ENCODE data around the gene SATL1.

DNA sequence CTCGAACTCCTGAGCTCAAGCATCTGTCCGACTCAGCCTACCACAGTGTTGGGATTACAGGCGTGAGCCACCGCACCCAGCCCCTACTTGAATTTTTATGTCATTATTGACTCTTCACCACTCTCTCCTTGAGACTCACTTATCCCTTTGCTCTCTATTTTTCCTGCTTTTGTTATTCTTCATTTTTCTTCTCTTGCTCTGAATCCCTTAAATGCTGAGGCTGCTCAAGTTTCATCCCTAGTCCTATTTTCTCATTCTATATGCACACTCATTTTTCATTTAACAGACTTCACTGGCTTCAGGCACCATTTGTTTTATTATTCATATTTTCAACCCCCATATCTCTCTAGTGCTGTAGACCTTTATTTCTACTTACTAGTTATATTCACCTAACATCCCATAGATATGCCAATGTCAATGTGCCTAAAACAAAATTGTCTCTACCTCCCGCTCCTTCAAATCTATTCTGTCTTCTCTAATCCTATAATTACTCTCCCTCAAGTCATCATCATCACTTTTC lies 154.2 kb downstream of the SATL1 start:
- TF ChIP-seq POLR2A (IDR thresholded peaks at IDR 0.05; ENCODE audit: borderline replicate concordance, extremely low read depth, insufficient read depth, insufficient read length) (no peak), CEBPB (IDR thresholded peaks at IDR 0.05; ENCODE audit: low read depth) (no peak), SRF (IDR thresholded peaks at IDR 0.05; ENCODE audit: low read depth) (no peak), EZH2 (IDR thresholded peaks at IDR 0.05) (no peak), JUND (IDR thresholded peaks at IDR 0.05) (no peak), TCF7L2 (IDR thresholded peaks at IDR 0.05; ENCODE audit: borderline replicate concordance, extremely low read depth, insufficient read depth, insufficient read length) (no peak), POLR2AphosphoS5 (IDR thresholded peaks at IDR 0.05; ENCODE audit: low read depth, low read length) (no peak), YY1 (IDR thresholded peaks at IDR 0.05; ENCODE audit: extremely low read depth, insufficient replicate concordance, low read depth, low read length) (no peak)
- TF ChIP-seq, protein P1, sequence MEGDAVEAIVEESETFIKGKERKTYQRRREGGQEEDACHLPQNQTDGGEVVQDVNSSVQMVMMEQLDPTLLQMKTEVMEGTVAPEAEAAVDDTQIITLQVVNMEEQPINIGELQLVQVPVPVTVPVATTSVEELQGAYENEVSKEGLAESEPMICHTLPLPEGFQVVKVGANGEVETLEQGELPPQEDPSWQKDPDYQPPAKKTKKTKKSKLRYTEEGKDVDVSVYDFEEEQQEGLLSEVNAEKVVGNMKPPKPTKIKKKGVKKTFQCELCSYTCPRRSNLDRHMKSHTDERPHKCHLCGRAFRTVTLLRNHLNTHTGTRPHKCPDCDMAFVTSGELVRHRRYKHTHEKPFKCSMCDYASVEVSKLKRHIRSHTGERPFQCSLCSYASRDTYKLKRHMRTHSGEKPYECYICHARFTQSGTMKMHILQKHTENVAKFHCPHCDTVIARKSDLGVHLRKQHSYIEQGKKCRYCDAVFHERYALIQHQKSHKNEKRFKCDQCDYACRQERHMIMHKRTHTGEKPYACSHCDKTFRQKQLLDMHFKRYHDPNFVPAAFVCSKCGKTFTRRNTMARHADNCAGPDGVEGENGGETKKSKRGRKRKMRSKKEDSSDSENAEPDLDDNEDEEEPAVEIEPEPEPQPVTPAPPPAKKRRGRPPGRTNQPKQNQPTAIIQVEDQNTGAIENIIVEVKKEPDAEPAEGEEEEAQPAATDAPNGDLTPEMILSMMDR (IDR thresholded peaks at IDR 0.05 in 2 of 3, conservative IDR thresholded peaks at IDR 0.05 in 1 of 3; ENCODE audit: borderline replicate concordance in 1 of 3, insufficient read depth in 1 of 3, low read depth in 2 of 3, low read length in 2 of 3) = no peak

Measured in HCT116 (cell line).